Neuron (in vitro differentiated cells): ENCODE results near the gene DAPK1.

ENCODE experiments used
- H2AFZ ChIP-seq: one replicate; pipeline ENCODE4 v1.6.1; 2013; ENCODE audit warnings: low read depth, mild to moderate bottlenecking, inconsistent platforms, low read length, moderate library complexity
- H3K27me3 ChIP-seq: one replicate; pipeline ENCODE4 v1.6.1; 2013; ENCODE audit warnings: low read length; ENCODE audit not compliant: insufficient read depth
- H3K36me3 ChIP-seq: one replicate; pipeline ENCODE4 v1.6.1; 2013; ENCODE audit warnings: low read length; ENCODE audit not compliant: insufficient read depth
- H3K4me1 ChIP-seq: one replicate; pipeline ENCODE4 v1.6.1; 2013; ENCODE audit warnings: low read length; ENCODE audit not compliant: insufficient read depth
- H3K4me3 ChIP-seq: 2 replicates; pipeline ENCODE4 v1.5.1; 2013; ENCODE audit warnings: mild to moderate bottlenecking, low read length, moderate library complexity
- H3K9me3 ChIP-seq: one replicate; pipeline ENCODE4 v1.6.1; 2013; ENCODE audit warnings: low read length

DAPK1 gene

GRCh38 chr9:87605676-87606075, 108.0 kb downstream of the DAPK1 start:
- Histone ChIP-seq H3K4me1 (peaks cover 15% of the 10 kb centered on the region), H3K9me3 (no peaks in the 10 kb centered on the region), H3K27me3 (no peaks in the 10 kb centered on the region), H3K4me3 (no peak overlapping the region), H3K36me3 (peaks cover 31% of the 10 kb centered on the region), H2AFZ (no peak overlapping the region)

GRCh38 chr9:87606841-87607521, 109.3 kb downstream of the DAPK1 start:
- Histone ChIP-seq H2AFZ (no peak overlapping the region), H3K4me1 (peaks cover 15% of the 10 kb centered on the region), H3K4me3 (no peak overlapping the region), H3K36me3 (peaks cover 31% of the 10 kb centered on the region), H3K9me3 (no peaks in the 10 kb centered on the region), H3K27me3 (no peaks in the 10 kb centered on the region)

GRCh38 chr9:87607859-87608258, 110.2 kb downstream of the DAPK1 start:
- Histone ChIP-seq H3K27me3 (no peaks in the 10 kb centered on the region), H3K36me3 (peaks cover 37% of the 10 kb centered on the region), H3K9me3 (no peaks in the 10 kb centered on the region), H3K4me1 (peaks cover 13% of the 10 kb centered on the region), H2AFZ (no peak overlapping the region), H3K4me3 (no peak overlapping the region)

- no peak overlapping the region for H2AFZ ChIP-seq
- no peaks in the 10 kb centered on the region for H3K9me3 ChIP-seq
- H3K27me3 ChIP-seq, result no peaks in the 10 kb centered on the region
- H3K4me3 ChIP-seq, result no peak overlapping the region
- H3K4me1 ChIP-seq, result peaks cover 18% of the 10 kb centered on the region
- H3K36me3 ChIP-seq, result peaks cover 37% of the 10 kb centered on the region
These were observed 111.3 kb downstream of the DAPK1 start for GRCh38 chr9:87609002-87609401.

- Histone ChIP-seq H3K9me3 (no peaks in the 10 kb centered on the region), H3K4me1 (peaks cover 18% of the 10 kb centered on the region), H3K27me3 (no peaks in the 10 kb centered on the region), H3K36me3 (peaks cover 37% of the 10 kb centered on the region), H2AFZ (no peak overlapping the region), H3K4me3 (no peak overlapping the region)
These were observed 111.8 kb downstream of the DAPK1 start for GRCh38 chr9:87609486-87609885.

GRCh38 chr9:87610200-87611155, 112.8 kb downstream of the DAPK1 start:
- H3K4me1 ChIP-seq, result peaks cover 18% of the 10 kb centered on the region
- H2AFZ ChIP-seq, result no peak overlapping the region
- no peaks in the 10 kb centered on the region for H3K9me3 ChIP-seq
- H3K36me3 ChIP-seq, result peaks cover 35% of the 10 kb centered on the region
- H3K4me3 ChIP-seq, result no peak overlapping the region
- H3K27me3 ChIP-seq, result no peaks in the 10 kb centered on the region

- H3K27me3 ChIP-seq, result no peaks in the 10 kb centered on the region
- no peak overlapping the region for H3K4me3 ChIP-seq
- no peak overlapping the region for H2AFZ ChIP-seq
- peaks cover 18% of the 10 kb centered on the region for H3K4me1 ChIP-seq
- H3K36me3 ChIP-seq, result peaks cover 30% of the 10 kb centered on the region
- no peaks in the 10 kb centered on the region for H3K9me3 ChIP-seq
These were observed 114.1 kb downstream of the DAPK1 start for GRCh38 chr9:87611776-87612175.

GRCh38 chr9:87612536-87612935, 114.9 kb downstream of the DAPK1 start:
- H2AFZ ChIP-seq, result no peak overlapping the region
- no peak overlapping the region for H3K4me3 ChIP-seq
- H3K27me3 ChIP-seq, result no peaks in the 10 kb centered on the region
- no peaks in the 10 kb centered on the region for H3K9me3 ChIP-seq
- peaks cover 18% of the 10 kb centered on the region for H3K4me1 ChIP-seq
- H3K36me3 ChIP-seq, result peaks cover 27% of the 10 kb centered on the region

GRCh38 chr9:87613265-87614111, 115.8 kb downstream of the DAPK1 start:
- Histone ChIP-seq H3K9me3 (peaks cover 2% of the 10 kb centered on the region), H3K4me1 (peaks cover 18% of the 10 kb centered on the region), H3K4me3 (no peak overlapping the region), H2AFZ (no peak overlapping the region), H3K27me3 (no peaks in the 10 kb centered on the region), H3K36me3 (peaks cover 27% of the 10 kb centered on the region)

- Histone ChIP-seq H2AFZ (no peak overlapping the region), H3K4me1 (peaks cover 13% of the 10 kb centered on the region), H3K36me3 (peaks cover 33% of the 10 kb centered on the region), H3K4me3 (no peak overlapping the region), H3K9me3 (peaks cover 2% of the 10 kb centered on the region), H3K27me3 (no peaks in the 10 kb centered on the region)
These were observed 116.7 kb downstream of the DAPK1 start for GRCh38 chr9:87614397-87614796.

- no peaks in the 10 kb centered on the region for H3K27me3 ChIP-seq
- peaks cover 2% of the 10 kb centered on the region for H3K9me3 ChIP-seq
- no peak overlapping the region for H3K4me3 ChIP-seq
- no peak overlapping the region for H2AFZ ChIP-seq
- peaks cover 11% of the 10 kb centered on the region for H3K4me1 ChIP-seq
- peaks cover 33% of the 10 kb centered on the region for H3K36me3 ChIP-seq
These were observed 117.5 kb downstream of the DAPK1 start for GRCh38 chr9:87615136-87615535.

GRCh38 chr9:87615547-87616148, 118.0 kb downstream of the DAPK1 start:
- Histone ChIP-seq H3K9me3 (peaks cover 2% of the 10 kb centered on the region), H3K4me1 (peaks cover 8% of the 10 kb centered on the region), H2AFZ (no peak overlapping the region), H3K36me3 (peaks cover 33% of the 10 kb centered on the region), H3K27me3 (no peaks in the 10 kb centered on the region), H3K4me3 (no peak overlapping the region)
